Loucy (cell line): ENCODE data around the gene SIGLEC7.

Experiments used
- H2AFZ ChIP-seq: fragments of 200-600 bp; sonication (generic); 2 replicates; pipeline ENCODE4 v1.6.0; 2016; ENCODE audit warnings: antibody characterized with exemption, mild to moderate bottlenecking, low read length, moderate library complexity
- H3F3A ChIP-seq: fragments of 200-600 bp; 2 replicates; pipeline ENCODE4 v1.6.0; 2016; ENCODE audit warnings: antibody characterized with exemption, low read depth, mild to moderate bottlenecking
- H3K27me3 ChIP-seq: fragments of 200-600 bp; sonication (generic); 2 replicates; pipeline ENCODE4 v1.6.1; 2014; ENCODE audit warnings: low read length, mild to moderate bottlenecking; ENCODE audit not compliant: insufficient read depth, poor library complexity, severe bottlenecking
- H3K36me3 ChIP-seq: fragments of 200-600 bp; sonication (generic); 2 replicates; pipeline ENCODE4 v1.6.1; 2016; ENCODE audit warnings: low read length; ENCODE audit not compliant: insufficient read depth
- H3K4me1 ChIP-seq: fragments of 200-600 bp; sonication (generic); 2 replicates; pipeline ENCODE4 v1.5.1; 2014; ENCODE audit warnings: low read length, mild to moderate bottlenecking; ENCODE audit not compliant: insufficient read depth, poor library complexity, severe bottlenecking
- H3K4me2 ChIP-seq: fragments of 200-600 bp; sonication (generic); 2 replicates; pipeline ENCODE4 v1.6.0; 2014; ENCODE audit warnings: antibody characterized with exemption, low read length, low read depth, mild to moderate bottlenecking; ENCODE audit not compliant: poor library complexity, severe bottlenecking
- H3K4me3 ChIP-seq: fragments of 200-600 bp; sonication (generic); 2 replicates; pipeline ENCODE4 v1.5.1; 2014; ENCODE audit warnings: low read length, mild to moderate bottlenecking, mixed read lengths; ENCODE audit not compliant: poor library complexity, severe bottlenecking
- H3K79me2 ChIP-seq: fragments of 200-600 bp; sonication (generic); 2 replicates; pipeline ENCODE4 v1.6.1; 2014; ENCODE audit warnings: low read length; ENCODE audit not compliant: insufficient read depth
- H3K9ac ChIP-seq: fragments of 200-600 bp; sonication (generic); 2 replicates; pipeline ENCODE4 v1.6.0; 2014; ENCODE audit warnings: mild to moderate bottlenecking, low read depth, low read length, moderate library complexity; ENCODE audit not compliant: poor library complexity, severe bottlenecking
- H3K9me2 ChIP-seq: fragments of 200-600 bp; sonication (generic); replicated peaks from 2 replicates; pipeline ENCODE4 v1.6.1; 2016; ENCODE audit warnings: low read depth, low read length, mixed read lengths
- H3K9me3 ChIP-seq: fragments of 200-600 bp; sonication (generic); 2 replicates; pipeline ENCODE4 v1.6.1; 2014; ENCODE audit warnings: mild to moderate bottlenecking, antibody characterized with exemption, low read length, low read depth; ENCODE audit not compliant: insufficient read depth
- H4K20me1 ChIP-seq: fragments of 200-600 bp; sonication (generic); 2 replicates; pipeline ENCODE4 v1.6.0; 2014; ENCODE audit warnings: antibody characterized with exemption, low read length, mild to moderate bottlenecking; ENCODE audit not compliant: insufficient read depth, poor library complexity, severe bottlenecking
- EZH2phosphoT487 ChIP-seq: fragments of 200-600 bp; IDR thresholded peaks from 2 replicates; pipeline ENCODE4 v1.6.1; 2018; ENCODE audit warnings: antibody characterized with exemption, mild to moderate bottlenecking, moderate library complexity, borderline replicate concordance
- TF ChIP-seq, protein P1 (sequence below): fragments of 200-600 bp; sonication (generic); conservative IDR thresholded peaks from 2 replicates; pipeline ENCODE4 v1.5.1; 2014; ENCODE audit warnings: mild to moderate bottlenecking, antibody characterized with exemption, low read length

SIGLEC7 gene

DNA sequence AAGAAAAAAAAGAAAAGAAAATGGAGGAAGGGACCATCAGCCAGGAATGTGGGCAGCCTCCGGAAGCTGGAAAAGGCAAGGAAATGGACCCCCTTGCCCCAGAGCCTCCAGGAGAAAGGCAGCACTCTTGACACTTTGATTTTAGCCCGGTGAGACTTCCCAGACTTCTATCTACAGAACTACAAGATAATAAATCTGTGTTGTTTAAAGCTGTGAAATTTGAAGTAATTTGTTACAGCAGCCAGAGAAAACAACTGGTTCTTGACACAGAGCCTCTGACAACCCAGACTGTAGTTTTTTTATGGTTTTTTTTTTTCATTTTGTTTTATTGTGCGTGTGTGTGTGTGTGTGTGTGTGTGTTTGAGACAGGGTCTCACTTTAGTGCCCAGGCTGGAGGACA, 41.5 kb upstream of the SIGLEC7 start:
- H2AFZ ChIP-seq: no peak overlapping the region
- H3K4me3 ChIP-seq: no peak overlapping the region
- no peaks in the 10 kb centered on the region for H3K36me3 ChIP-seq
- no peaks in the 10 kb centered on the region for H3K4me1 ChIP-seq
- TF ChIP-seq, protein P1, sequence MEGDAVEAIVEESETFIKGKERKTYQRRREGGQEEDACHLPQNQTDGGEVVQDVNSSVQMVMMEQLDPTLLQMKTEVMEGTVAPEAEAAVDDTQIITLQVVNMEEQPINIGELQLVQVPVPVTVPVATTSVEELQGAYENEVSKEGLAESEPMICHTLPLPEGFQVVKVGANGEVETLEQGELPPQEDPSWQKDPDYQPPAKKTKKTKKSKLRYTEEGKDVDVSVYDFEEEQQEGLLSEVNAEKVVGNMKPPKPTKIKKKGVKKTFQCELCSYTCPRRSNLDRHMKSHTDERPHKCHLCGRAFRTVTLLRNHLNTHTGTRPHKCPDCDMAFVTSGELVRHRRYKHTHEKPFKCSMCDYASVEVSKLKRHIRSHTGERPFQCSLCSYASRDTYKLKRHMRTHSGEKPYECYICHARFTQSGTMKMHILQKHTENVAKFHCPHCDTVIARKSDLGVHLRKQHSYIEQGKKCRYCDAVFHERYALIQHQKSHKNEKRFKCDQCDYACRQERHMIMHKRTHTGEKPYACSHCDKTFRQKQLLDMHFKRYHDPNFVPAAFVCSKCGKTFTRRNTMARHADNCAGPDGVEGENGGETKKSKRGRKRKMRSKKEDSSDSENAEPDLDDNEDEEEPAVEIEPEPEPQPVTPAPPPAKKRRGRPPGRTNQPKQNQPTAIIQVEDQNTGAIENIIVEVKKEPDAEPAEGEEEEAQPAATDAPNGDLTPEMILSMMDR: no peak
- TF ChIP-seq EZH2phosphoT487: no peak
- H3K9ac ChIP-seq: no peak overlapping the region
- H3F3A ChIP-seq: no peaks in the 10 kb centered on the region
- no peaks in the 10 kb centered on the region for H3K79me2 ChIP-seq
- no peaks in the 10 kb centered on the region for H3K9me3 ChIP-seq
- H3K27me3 ChIP-seq: no peaks in the 10 kb centered on the region
- H4K20me1 ChIP-seq: no peaks in the 10 kb centered on the region
- no peaks in the 10 kb centered on the region for H3K9me2 ChIP-seq
- H3K4me2 ChIP-seq: peak overlapping the region; percentile 27

DNA sequence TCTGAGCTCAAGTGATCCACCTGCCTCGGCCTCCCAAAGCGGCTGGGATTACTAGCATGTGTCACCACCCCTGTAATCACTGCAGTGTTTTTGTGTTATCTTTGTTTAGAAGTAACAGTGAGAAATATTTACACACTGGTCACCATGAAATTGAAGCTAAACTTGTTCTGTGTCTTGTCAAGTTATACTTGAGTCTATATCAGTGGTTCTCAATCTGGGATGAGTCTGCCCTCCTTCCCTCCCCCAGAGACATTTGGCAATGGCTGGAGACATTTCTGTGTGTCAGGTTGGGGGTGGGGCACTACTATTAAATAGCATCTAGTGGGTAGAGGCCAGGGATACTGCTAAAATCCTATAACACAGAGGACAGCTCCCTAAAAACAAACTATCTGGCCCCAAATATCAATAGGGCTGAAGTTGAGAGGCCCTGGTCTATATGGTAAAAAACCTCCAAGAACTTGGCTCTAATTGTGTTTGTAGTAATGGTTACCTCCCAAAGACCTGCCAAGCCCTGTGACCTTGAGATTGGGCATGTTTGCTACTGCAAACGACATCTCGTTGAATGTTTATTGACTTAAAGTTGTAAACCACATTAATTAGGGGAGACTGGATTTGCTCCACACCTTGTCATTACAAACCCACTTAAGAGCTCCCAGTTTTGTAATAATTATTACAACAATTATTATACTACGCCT, 40.8 kb upstream of the SIGLEC7 start:
- H3K4me1 ChIP-seq: peaks cover 3% of the 10 kb centered on the region
- peak overlapping the region; percentile 27 for H3K4me2 ChIP-seq
- no peaks in the 10 kb centered on the region for H4K20me1 ChIP-seq
- no peaks in the 10 kb centered on the region for H3K27me3 ChIP-seq
- no peak overlapping the region for H2AFZ ChIP-seq
- H3K9me3 ChIP-seq: no peaks in the 10 kb centered on the region
- no peak overlapping the region for H3K9ac ChIP-seq
- no peak overlapping the region for H3K4me3 ChIP-seq
- no peaks in the 10 kb centered on the region for H3K9me2 ChIP-seq
- no peaks in the 10 kb centered on the region for H3K36me3 ChIP-seq
- no peaks in the 10 kb centered on the region for H3K79me2 ChIP-seq
- no peaks in the 10 kb centered on the region for H3F3A ChIP-seq
- TF ChIP-seq, protein P1: no peak
- TF ChIP-seq EZH2phosphoT487: no peak

DNA sequence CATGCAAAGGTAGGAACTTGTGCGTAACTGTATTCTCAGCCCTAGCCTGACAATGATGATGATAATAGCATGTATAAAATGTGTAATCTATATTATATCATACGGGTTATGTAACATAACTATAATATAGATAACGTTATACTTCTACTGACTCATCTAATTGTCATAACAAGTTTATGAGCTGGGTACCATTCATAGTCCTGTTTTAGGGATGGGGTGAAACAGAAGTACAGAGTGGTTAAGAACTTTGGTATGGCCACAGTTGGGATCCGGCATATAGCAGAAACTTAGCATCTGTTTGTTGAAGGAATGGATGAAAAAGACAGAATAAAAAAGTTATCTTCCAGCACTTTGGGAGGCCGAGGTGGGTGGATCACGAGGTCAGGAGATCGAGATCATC, 39.1 kb upstream of the SIGLEC7 start:
- H3K4me1 ChIP-seq: peaks cover 16% of the 10 kb centered on the region
- no peaks in the 10 kb centered on the region for H4K20me1 ChIP-seq
- H2AFZ ChIP-seq: no peak overlapping the region
- no peaks in the 10 kb centered on the region for H3K9me3 ChIP-seq
- no peaks in the 10 kb centered on the region for H3F3A ChIP-seq
- H3K9ac ChIP-seq: no peak overlapping the region
- H3K36me3 ChIP-seq: no peaks in the 10 kb centered on the region
- H3K79me2 ChIP-seq: peaks cover 13% of the 10 kb centered on the region
- no peak overlapping the region for H3K4me3 ChIP-seq
- H3K4me2 ChIP-seq: peak overlapping the region; percentile 27
- no peak for TF ChIP-seq EZH2phosphoT487
- TF ChIP-seq, protein P1: no peak
- H3K27me3 ChIP-seq: no peaks in the 10 kb centered on the region
- no peaks in the 10 kb centered on the region for H3K9me2 ChIP-seq
